HG02610 (cell line): ENCODE measurements around the gene IRX2.

Source experiments
- ATAC-seq: cut with Tn5 transposase; IDR thresholded peaks from one replicate; pipeline ENCODE4 v1.9.1; 2021; ENCODE audit warnings: mild to moderate bottlenecking, moderate library complexity; ENCODE audit not compliant: unreplicated experiment

IRX2 gene

DNA sequence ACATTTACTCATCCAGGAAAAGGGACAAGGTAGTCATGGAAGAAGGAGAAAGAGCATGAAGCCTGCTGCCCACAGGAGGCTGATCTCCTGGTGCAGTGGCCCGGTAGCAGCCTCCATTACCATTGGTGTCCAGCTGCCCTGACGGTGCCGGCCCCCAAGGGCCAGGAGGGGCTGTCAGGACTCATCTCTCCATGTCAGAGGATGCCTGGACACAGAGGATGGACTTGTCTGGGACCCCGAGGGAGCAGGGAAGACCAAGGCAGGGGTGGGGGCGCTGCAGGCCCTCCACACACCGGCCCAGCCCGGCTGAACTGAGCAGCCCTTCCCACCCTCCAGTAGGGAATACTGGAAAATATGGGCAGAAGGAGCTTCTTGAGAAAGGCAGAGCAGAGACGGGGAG lies 52.2 kb downstream of the IRX2 start:
- ATAC-seq, result no peak

DNA sequence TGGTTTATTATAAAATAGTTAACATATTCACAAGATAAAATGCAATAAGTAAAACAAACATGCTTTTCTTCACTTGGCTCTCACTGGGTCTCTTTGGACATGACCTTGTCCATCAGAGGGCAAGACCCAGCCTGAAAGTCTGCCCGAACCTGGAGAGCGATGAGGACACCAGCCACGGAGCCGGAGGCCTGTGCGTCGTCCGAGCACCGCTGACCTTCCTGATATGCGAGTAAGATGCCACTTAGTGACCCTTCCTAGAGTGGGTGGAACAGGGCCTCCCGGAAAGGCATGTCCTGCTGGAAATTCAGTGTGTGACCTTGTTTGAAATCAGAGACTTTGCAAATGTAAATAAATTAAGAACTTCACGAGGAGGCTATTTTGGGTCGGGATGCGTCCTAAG lies 52.9 kb downstream of the IRX2 start:
- ATAC-seq, result no peak

DNA sequence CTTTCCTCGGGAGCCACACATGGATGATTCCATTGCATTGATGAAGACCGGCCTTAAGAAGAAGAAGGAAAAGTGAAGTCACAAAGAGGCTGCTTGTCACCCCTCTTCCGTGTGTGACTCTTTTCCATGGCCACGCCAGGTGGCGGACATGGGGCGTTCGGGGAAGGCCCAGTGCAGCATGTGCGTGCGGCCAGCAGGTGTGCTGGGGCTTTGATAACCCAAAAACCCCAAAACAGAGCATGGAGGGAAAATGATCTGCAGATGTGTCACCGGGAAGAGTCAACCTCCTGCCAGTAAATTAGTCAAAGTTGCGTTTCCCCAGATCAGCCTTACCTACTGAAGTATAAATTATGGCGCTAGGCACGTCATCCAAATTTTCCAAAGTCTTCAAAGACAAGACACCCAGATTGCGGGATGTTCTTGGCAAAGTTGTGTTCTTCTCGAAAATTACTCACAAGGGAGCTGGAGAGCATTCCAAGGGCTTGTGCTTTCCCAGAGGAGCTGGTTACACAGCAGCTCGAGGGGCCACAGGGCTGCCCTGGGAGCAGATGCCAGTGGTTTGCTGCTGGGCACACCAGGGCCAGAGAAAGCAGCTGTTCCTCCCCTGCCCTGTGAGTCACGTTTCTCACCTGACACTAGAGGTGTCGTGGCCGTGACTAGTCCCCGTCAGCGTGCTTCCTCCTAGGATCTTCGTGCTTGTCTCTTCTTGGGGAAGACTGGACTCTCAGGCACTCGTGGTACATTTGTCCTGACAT lies 53.9 kb downstream of the IRX2 start:
- no peak for ATAC-seq

DNA sequence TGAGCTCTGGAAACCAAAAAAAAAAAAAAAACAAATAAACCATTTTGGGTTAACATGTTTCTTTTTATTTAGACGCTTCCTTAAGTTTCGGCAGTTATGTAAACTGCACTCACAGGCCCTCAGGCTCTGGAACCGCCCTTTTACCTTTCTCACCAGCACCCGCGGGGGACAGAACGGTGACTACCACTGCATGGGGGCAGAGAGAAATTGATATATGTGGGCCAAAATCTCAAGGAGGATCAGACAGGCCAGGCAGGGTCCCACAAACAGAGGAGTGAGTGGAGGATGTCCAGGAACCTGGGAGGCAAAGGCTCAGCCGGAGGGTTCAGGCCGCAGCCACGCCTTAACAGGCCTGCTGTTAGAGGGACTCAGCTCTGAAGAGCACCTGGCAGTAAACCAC lies 54.4 kb downstream of the IRX2 start:
- no peak for ATAC-seq
